Psoas muscle (tissue), 8 donors: ENCODE results near the gene SPTBN4. TPM values are rescaled to one million over a fixed set of nuclear protein-coding genes. Genes with fewer than 3 reads are reported as not detected.

Experiments
- ATAC-seq, 4 donors: fragments of 200-7000 bp; cut with Tn5 transposase; one replicate each; pipeline ENCODE4 v1.9.1; 2020; ENCODE audit warnings: moderate library complexity in 3 of 4, mild to moderate bottlenecking in 2 of 4
- DNase-seq, 2 donors: peaks; one replicate each; pipeline ENCODE4 v3.0.0-alpha.2; 2020
- H3K27ac ChIP-seq: fragments of 200-600 bp; one replicate; pipeline ENCODE4 v1.8.0; 2022
- H3K27me3 ChIP-seq, 3 donors: fragments of 200-600 bp in 1 of 3; one replicate each; pipeline versions ENCODE4 v1.6.1 to v1.8.0; 2013 to 2022; ENCODE audit warnings: low read length in 2 of 3, mild to moderate bottlenecking in 2 of 3, moderate library complexity in 1 of 3; ENCODE audit not compliant: insufficient read depth in 3 of 3
- H3K36me3 ChIP-seq, 2 donors: fragments of 200-600 bp in 1 of 2; one replicate each; pipeline versions ENCODE4 v1.6.1 to v1.8.0; 2013 to 2022; ENCODE audit warnings: low read depth in 1 of 2, mild to moderate bottlenecking in 1 of 2, moderate library complexity in 1 of 2; ENCODE audit not compliant: insufficient read depth in 1 of 2
- H3K4me1 ChIP-seq: fragments of 200-600 bp; one replicate; pipeline ENCODE4 v1.8.0; 2022
- H3K4me3 ChIP-seq: fragments of 200-600 bp; one replicate; pipeline ENCODE4 v1.8.0; 2022; ENCODE audit warnings: mild to moderate bottlenecking
- H3K9me3 ChIP-seq: fragments of 200-600 bp; one replicate; pipeline ENCODE4 v1.8.0; 2022
- CTCF ChIP-seq: fragments of 200-600 bp; IDR thresholded peaks from one replicate; pipeline ENCODE4 v1.8.0; 2022; ENCODE audit warnings: antibody characterized with exemption
- WGBS, 3 donors: extraction: QIAGEN DNeasy Blood & Tissue Kit; methylation state at CpG; one replicate each; pipeline versions ENCODE4 v1.1.6 to v1.1.7; 2013; 5-methylcytosine and 5-hydroxymethylcytosine counted together
- intact Hi-C, 2 donors: fragments of 100-400 bp; cut with DNase I; formaldehyde crosslinking; loops; one replicate each; pipeline versions ENCODE4 v1.11.0 to v1.14.2; 2022
- long read RNA-seq, 2 donors: library from polyadenylated mRNA; unstranded; transcript quantifications; one replicate each; pipeline ENCODE4 v2.0.0, GENCODE V29; 2021
- polyA plus RNA-seq, 3 donors: library from polyadenylated mRNA; stranded (reverse); fragments of 200-250 nt; gene quantifications; one replicate each; pipeline ENCODE4 v1.2.3, GENCODE V29; 2013
- total RNA-seq, 4 donors: library from RNA; stranded (reverse); fragmentation: NEBNext Ultra II Directional in 2 of 4; extraction: Animal tissue kit (Norgen Biotek cat#: 25700) in 2 of 4; gene quantifications; one replicate each; pipeline versions ENCODE4 v1.2.1 to v1.2.4, GENCODE V29; 2021 to 2023
- donor health status: healthy with polysubstance abuse.
- donor health status: DM: no; HTN: no; CAD: no; lungs with moderate emphysema.
- donor health status: Bipolar disorder and iron deficiency.
- donor health status: healthy.
- donor health status: DM: yes; HTN: yes; CAD: no.
- donor health status: DM: no; HTN: no; CAD: no.
- donor health status: DM: no; HTN: no; CAD: no.
- donor health status: DM: yes; HTN: yes; CAD: no.

The SPTBN4 gene
- total RNA-seq (1 to 10 TPM; 1.8 to 4.7 (median 2.8) TPM), polyA plus RNA-seq (1 to 10 TPM in 2 of 3 donors, under 1 TPM in 1; 0.66 to 2.9 (median 2.8) TPM)
- long read RNA-seq, donor 1, partial matches to known transcripts = 2 of 4 reads
- long read RNA-seq, donor 1, other reads (novel, unspliced or antisense) = 2 of 4 reads
- long read RNA-seq, donor 2, partial matches to known transcripts = 2 of 2 reads
- long read RNA-seq, donor 2, other reads (novel, unspliced or antisense) = 0 of 2 reads

- H3K4me3 ChIP-seq = peak within 1 kb of the TSS; percentile 85
- DNase-seq (peak in 1 of 2 donors; percentile 62), ATAC-seq (no peak)
- no peaks in the 10 kb centered on the region for H3K9me3 ChIP-seq
- no peaks in the 10 kb centered on the region for H3K27me3 ChIP-seq
- no peaks in the 10 kb centered on the region for H3K36me3 ChIP-seq
- WGBS, 3 donors = 5 to 18% (median 18%) methylated on average over 14 to 87 of the region's 87 CpGs
- H3K4me1 ChIP-seq = peaks cover 12% of the 10 kb centered on the region
- intact Hi-C loops = loop anchor here in 1 of 2 donors (5.0 kb wide), 1 partner anchor 130 kb away; no protein-coding TSS in a partner anchor
- TF ChIP-seq CTCF = no peak
- H3K27ac ChIP-seq = peak within 1 kb of the TSS; percentile 94
Measured at GRCh38 chr19:40466985-40467734, at the start of gene SPTBN4. SPTBN4 (plus strand) TSS chr19:40467001; CDS start chr19:40472622, 5,621 bp downstream.

GRCh38 chr19:40417643-40417981 is 49.2 kb upstream of the SPTBN4 start:
- H3K4me1 ChIP-seq = peaks cover 16% of the 10 kb centered on the region
- H3K4me3 ChIP-seq = no peak overlapping the region
- no peaks in the 10 kb centered on the region for H3K27me3 ChIP-seq
- DNase-seq (peak in 1 of 2 donors; percentile 10), ATAC-seq (no peak)
- WGBS, 3 donors = 44 to 53% (median 52%) methylated on average over 4 of the region's 4 CpGs
- H3K36me3 ChIP-seq = peaks cover 0 to 8% of the 10 kb centered on the region in 2 donors
- TF ChIP-seq CTCF = no peak
- no peaks in the 10 kb centered on the region for H3K9me3 ChIP-seq
- peak overlapping the region; percentile 77 for H3K27ac ChIP-seq
- intact Hi-C loops = no loop called here

GRCh38 chr19:40418040-40418439 is 48.8 kb upstream of the SPTBN4 start:
- Histone ChIP-seq H3K4me3 (no peak overlapping the region), H3K36me3 (peaks cover 0 to 12% of the 10 kb centered on the region in 2 donors), H3K27ac (peak overlapping the region; percentile 77), H3K9me3 (no peaks in the 10 kb centered on the region), H3K27me3 (no peaks in the 10 kb centered on the region), H3K4me1 (peaks cover 21% of the 10 kb centered on the region)
- intact Hi-C loops = no loop called here
- DNase-seq (no peak), ATAC-seq (no peak)
- WGBS, 3 donors = 82 to 91% (median 85%) methylated on average over 3 of the region's 3 CpGs
- TF ChIP-seq CTCF = no peak

- no peak for TF ChIP-seq CTCF
- intact Hi-C loops = no loop called here
- no peak for DNase-seq
- no peak for ATAC-seq
- peaks cover 0 to 21% of the 10 kb centered on the region in 2 donors for H3K36me3 ChIP-seq
- no peak overlapping the region for H3K27ac ChIP-seq
- H3K4me3 ChIP-seq = no peak overlapping the region
- no peaks in the 10 kb centered on the region for H3K27me3 ChIP-seq
- H3K9me3 ChIP-seq = no peaks in the 10 kb centered on the region
- 60 to 81% (median 73%) methylated on average over 5 of the region's 5 CpGs for WGBS, 3 donors
- peaks cover 32% of the 10 kb centered on the region for H3K4me1 ChIP-seq
Measured at GRCh38 chr19:40419066-40419612, 47.7 kb upstream of the SPTBN4 start.
